GM19023 (cell line): ENCODE results near the gene DNAJB14.

Experiments
- ATAC-seq: cut with Tn5 transposase; IDR thresholded peaks from one replicate; pipeline ENCODE4 v1.9.1; 2021; ENCODE audit warnings: mild to moderate bottlenecking, moderate library complexity; ENCODE audit not compliant: unreplicated experiment

The DNAJB14 gene

GRCh38 chr4:99872570-99872969 lies 73.8 kb downstream of the DNAJB14 start:
- no peak for ATAC-seq

DNA sequence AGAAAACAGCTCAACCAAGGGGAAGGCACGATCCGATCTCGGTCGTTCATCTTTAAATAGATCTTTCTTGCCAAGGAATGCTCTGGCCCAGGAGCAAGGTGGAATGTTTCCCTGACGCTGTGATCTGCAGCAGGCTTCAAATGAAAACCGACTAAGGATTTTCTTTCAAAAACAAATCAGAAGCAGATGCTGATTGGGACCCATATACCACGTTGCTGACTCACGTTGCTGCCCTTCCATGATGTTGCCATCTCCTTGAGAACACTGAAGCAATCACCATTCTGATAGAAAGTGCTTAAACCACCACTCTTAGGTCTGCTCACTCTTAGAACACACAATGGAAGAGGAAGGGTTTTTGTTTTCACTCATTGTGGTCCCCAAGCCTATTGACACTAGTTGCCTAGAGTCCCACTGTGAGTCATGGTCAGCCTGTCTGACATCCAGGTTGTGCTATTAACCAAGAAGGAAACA lies 78.3 kb downstream of the DNAJB14 start:
- no peak for ATAC-seq

- no peak for ATAC-seq
These were observed 82.6 kb downstream of the DNAJB14 start for GRCh38 chr4:99863804-99864203.

- ATAC-seq = peak; percentile 58
These were observed 85.1 kb downstream of the DNAJB14 start for GRCh38 chr4:99861120-99861905.

- ATAC-seq = no peak
These were observed 85.9 kb downstream of the DNAJB14 start for GRCh38 chr4:99860521-99860920.

DNA sequence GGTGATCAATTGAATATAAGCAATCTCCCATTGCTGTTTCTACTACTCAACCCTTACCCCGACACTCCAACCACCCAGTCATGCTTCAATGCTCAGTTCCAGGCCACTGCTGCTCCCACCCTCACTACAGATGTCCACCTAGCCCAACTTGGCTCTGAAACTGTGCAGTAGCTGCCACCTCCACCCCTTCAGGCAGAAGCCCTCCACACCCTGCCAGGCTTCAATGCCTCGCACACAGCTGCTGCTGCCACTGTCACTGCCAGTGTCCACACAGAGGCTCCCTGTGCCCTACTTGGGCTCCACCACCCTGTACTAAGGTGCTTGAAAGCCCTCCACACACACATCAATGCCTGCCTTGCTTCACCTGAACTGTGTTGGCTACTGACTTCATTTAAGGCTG lies 86.8 kb downstream of the DNAJB14 start:
- no peak for ATAC-seq

DNA sequence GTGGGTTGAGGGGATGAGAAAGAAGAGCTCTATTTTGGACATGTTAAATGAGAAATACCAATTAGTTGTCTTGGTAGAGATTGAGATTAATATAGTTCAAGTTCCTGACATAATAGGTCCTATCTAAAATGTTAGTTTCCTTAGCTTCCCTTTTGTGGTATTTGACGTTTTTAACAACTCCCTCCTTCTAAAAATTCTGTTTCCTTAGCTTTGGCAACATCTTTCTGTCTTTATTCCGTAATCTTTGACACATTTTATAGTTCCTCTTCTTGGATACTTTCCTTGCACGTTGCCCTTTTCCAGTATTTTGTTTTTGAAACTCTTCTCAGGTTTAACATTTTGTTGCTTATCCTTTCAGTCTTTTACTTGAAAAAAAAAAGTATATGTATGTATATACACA lies 89.1 kb downstream of the DNAJB14 start:
- no peak for ATAC-seq

GRCh38 chr4:99856166-99856565 lies 90.3 kb downstream of the DNAJB14 start:
- ATAC-seq = no peak

- peak; percentile 41 for ATAC-seq
These were observed 90.7 kb downstream of the DNAJB14 start for GRCh38 chr4:99855678-99856077.

DNA sequence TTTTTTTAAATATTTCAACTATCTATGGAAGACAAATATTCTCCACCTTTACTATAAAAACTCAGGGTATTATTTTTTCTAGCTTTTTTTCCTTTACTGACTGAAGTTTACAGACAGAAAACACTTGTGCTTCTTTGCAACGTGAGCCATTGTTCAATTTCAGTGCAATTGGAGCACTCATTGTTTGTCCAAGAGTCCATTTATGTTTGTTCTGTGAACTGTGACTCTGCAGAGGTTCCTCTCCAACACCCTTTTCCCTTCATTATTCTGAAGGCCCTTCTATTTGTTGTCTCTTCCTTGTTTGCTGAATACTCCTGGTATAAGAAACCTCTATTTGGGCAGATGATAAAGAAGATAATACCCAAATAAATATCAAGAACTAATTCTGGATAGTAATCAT lies 92.4 kb downstream of the DNAJB14 start:
- ATAC-seq = no peak

- no peak for ATAC-seq
These were observed 93.2 kb downstream of the DNAJB14 start for GRCh38 chr4:99853190-99853589.

DNA sequence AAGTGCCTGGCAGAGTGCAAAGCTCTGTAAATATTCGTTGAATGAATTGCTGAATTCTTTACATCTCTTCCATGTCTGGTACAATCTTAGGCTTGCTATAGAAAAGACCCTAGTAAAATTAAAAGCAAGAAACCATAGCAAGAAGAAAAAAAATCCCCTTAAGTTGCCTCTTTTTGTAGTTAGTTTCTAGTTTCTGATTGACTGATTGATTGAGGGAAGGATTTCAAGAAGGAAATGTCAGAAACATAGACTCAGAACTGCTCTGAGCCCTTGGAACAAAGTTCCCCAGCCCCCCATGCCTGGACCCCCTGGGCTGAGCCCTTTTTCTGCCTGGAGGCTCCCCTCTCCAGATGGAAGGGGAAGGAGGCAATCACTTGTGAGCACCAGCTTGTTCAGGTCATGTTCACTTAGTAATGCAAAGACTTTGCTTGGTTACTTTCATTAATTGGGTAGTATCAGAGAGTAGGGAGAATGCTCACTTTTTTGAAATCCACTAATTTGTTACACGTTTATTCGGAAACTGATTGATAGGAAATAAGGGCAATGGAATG lies 94.1 kb downstream of the DNAJB14 start:
- ATAC-seq = no peak

DNA sequence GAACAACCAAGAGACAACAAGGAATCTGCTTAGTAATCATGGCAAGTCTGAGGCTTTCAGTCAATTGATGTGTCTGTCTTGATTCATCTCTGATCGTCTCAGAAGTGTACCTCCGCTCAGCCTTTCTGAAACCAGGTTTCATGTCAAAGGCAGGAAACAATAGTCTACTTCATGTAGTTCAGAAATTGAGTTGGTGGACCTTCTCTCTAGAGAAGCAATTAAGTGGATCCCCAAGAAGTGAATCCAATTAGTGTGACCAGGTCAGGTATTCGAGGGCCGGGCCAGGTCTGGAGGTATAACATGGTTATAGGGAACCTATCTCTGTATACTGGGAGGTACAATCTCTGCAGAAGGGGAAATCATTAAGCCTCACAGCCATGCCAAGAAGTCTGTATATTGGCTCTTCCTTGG lies 97.8 kb downstream of the DNAJB14 start:
- ATAC-seq = peak; percentile 41

- peak; percentile 57 for ATAC-seq
These were observed 98.9 kb downstream of the DNAJB14 start for GRCh38 chr4:99847362-99847976.

- no peak for ATAC-seq
These were observed 99.5 kb downstream of the DNAJB14 start for GRCh38 chr4:99846891-99847290.
